ENCODE measurements around the gene LAG3.
A peak's percentile ranks its signal among the peaks of the same experiment; 100 is the strongest.

The LAG3 gene

DNA sequence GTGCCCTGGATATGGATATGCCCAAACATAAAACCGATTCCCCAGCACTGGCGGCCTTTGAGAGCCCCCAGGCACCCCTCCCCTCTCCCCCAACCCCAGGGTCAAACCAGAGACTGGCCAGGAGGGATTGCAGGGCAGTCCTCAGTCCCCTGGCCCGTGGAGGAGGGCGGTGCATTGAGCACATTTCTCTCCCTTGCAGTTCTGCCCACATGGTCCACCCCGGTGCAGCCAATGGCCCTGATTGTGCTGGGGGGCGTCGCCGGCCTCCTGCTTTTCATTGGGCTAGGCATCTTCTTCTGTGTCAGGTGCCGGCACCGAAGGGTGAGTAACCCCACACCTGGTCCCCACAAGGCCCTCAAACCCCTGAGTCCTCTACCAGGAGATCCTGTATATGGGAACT lies 45.9 kb downstream of the LAG3 start:
- Histone ChIP-seq H3K27ac (ENCODE audit: low read depth, low read length) (no peak overlapping the region), H3K36me3 (ENCODE audit: insufficient read depth, low read length) (no peaks in the 10 kb centered on the region), H2AFZ (ENCODE audit: low read length, unreplicated experiment) (no peak overlapping the region), H3K4me3 (ENCODE audit: low read depth, low read length) (no peak overlapping the region), H3K27me3 (ENCODE audit: insufficient read depth, low read length) (peaks cover 11% of the 10 kb centered on the region; the same call in 1 of the 2 replicates), H3K79me2 (ENCODE audit: control insufficient read depth, insufficient read depth, low read length, unreplicated experiment) (no peaks in the 10 kb centered on the region), H3K4me1 (ENCODE audit: control insufficient read depth, insufficient read depth, low read length, unreplicated experiment) (peaks cover 21% of the 10 kb centered on the region)

DNA sequence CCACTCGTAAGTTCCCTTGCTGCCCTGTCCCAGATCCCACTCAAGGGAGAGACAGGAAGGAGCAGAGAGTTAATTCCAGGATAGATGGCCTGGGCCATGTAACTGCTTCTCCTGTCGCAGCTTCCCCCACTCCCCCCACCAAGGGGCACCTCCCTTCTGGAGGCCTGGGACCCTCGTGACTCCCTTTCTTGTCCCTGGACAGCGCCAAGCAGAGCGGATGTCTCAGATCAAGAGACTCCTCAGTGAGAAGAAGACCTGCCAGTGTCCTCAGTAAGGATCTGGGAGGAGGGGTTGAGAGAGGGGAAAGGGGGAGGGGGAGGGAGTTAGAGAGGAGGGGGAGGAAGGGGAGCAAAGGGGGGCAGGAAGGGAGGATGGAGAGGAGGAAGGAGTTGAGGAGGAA lies 46.3 kb downstream of the LAG3 start:
- Histone ChIP-seq H2AFZ (ENCODE audit: low read length, unreplicated experiment) (no peak overlapping the region), H3K27ac (ENCODE audit: low read depth, low read length) (no peak overlapping the region), H3K4me3 (ENCODE audit: low read depth, low read length) (no peak overlapping the region), H3K36me3 (ENCODE audit: insufficient read depth, low read length) (no peaks in the 10 kb centered on the region), H3K79me2 (ENCODE audit: control insufficient read depth, insufficient read depth, low read length, unreplicated experiment) (no peaks in the 10 kb centered on the region), H3K27me3 (ENCODE audit: insufficient read depth, low read length) (peaks cover 11% of the 10 kb centered on the region; the same call in 1 of the 2 replicates), H3K4me1 (ENCODE audit: control insufficient read depth, insufficient read depth, low read length, unreplicated experiment) (peaks cover 21% of the 10 kb centered on the region)

DNA sequence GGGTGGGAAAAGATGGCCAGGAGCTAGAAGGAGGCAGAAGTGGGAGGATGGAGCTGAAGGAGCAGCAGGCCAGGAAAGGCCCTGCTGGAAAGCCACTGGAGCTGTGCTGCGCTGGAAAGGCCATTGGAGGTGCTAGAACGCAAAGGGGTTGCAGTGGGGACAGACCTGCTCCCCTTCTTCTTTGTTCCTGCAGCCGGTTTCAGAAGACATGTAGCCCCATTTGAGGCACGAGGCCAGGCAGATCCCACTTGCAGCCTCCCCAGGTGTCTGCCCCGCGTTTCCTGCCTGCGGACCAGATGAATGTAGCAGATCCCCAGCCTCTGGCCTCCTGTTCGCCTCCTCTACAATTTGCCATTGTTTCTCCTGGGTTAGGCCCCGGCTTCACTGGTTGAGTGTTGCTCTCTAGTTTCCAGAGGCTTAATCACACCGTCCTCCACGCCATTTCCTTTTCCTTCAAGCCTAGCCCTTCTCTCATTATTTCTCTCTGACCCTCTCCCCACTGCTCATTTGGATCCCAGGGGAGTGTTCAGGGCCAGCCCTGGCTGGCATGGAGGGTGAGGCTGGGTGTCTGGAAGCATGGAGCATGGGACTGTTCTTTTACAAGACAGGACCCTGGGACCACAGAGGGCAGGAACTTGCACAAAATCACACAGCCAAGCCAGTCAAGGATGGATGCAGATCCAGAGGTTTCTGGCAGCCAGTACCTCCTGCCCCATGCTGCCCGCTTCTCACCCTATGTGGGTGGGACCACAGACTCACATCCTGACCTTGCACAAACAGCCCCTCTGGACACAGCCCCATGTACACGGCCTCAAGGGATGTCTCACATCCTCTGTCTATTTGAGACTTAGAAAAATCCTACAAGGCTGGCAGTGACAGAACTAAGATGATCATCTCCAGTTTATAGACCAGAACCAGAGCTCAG lies 47.0 kb downstream of the LAG3 start:
- Histone ChIP-seq H2AFZ (ENCODE audit: low read length, unreplicated experiment) (no peak overlapping the region), H3K79me2 (ENCODE audit: control insufficient read depth, insufficient read depth, low read length, unreplicated experiment) (no peaks in the 10 kb centered on the region), H3K27me3 (ENCODE audit: insufficient read depth, low read length) (peaks cover 11% of the 10 kb centered on the region; the same call in 1 of the 2 replicates), H3K27ac (ENCODE audit: low read depth, low read length) (no peak overlapping the region), H3K36me3 (ENCODE audit: insufficient read depth, low read length) (no peaks in the 10 kb centered on the region), H3K4me1 (ENCODE audit: control insufficient read depth, insufficient read depth, low read length, unreplicated experiment) (peaks cover 21% of the 10 kb centered on the region), H3K4me3 (ENCODE audit: low read depth, low read length) (no peak overlapping the region)

DNA sequence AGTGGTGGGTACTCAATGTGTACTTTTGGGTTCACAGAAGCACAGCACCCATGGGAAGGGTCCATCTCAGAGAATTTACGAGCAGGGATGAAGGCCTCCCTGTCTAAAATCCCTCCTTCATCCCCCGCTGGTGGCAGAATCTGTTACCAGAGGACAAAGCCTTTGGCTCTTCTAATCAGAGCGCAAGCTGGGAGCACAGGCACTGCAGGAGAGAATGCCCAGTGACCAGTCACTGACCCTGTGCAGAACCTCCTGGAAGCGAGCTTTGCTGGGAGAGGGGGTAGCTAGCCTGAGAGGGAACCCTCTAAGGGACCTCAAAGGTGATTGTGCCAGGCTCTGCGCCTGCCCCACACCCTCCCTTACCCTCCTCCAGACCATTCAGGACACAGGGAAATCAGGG lies 47.8 kb downstream of the LAG3 start:
- H2AFZ ChIP-seq (ENCODE audit: low read length, unreplicated experiment): no peak overlapping the region

DNA sequence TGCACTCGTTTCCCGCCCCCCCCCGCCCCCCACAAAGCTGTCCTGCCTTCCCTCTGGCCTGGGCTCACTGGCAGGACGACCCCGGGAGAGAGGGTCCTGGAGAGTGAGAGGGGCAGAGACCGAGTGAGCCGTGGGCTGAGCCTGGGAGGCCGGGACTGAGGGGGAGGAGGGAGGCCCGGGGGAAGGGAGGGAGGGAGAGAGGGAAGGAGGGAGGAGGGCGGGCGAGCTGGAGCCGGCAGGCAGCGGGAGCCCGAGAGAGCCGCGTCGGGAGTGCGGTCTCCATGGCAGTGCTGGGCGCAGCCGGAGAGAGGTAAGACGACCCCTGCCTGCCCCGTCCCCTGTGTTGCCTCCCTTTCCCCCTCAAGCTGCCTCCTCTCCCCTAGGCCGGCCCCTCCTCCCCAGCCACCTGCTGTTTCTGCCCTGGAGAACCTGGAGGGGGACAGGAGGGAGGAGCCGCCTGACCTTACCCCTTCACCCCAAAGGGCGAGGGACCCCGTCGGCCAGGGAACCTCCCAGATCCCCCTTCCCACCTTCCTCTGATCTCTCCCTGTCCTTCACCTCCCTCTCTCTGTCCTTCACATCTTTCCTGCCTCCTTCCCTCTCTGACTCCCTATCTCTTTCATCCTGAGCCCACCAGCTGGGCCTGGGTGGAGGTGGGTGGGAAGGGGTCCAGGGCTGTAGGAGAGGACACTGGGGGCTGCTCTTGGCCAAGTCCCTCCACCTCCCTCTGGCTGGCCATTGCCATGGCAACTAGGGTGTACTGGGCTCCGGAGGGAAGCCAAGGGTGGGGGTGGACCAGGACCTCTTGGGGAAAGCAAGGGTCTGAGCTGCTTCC lies 49.5 kb downstream of the LAG3 start, which contains the start of gene GPR162:
Gene GPR162, plus strand, starts transcription at position 231 of the 835 bp plus-strand sequence. CDS start 2,078 bp downstream, outside the sequence.
- H3K27me3 ChIP-seq (ENCODE audit: insufficient read depth, low read length): peaks cover 11% of the 10 kb centered on the region; the same call in 1 of the 2 replicates

More for the DNA sequence above, 47.8 kb downstream of the LAG3 start:
- Histone ChIP-seq H3K36me3 (ENCODE audit: insufficient read depth, low read length) (no peaks in the 10 kb centered on the region), H3K27ac (ENCODE audit: low read depth, low read length) (no peak overlapping the region), H3K79me2 (ENCODE audit: control insufficient read depth, insufficient read depth, low read length, unreplicated experiment) (no peaks in the 10 kb centered on the region), H3K4me3 (ENCODE audit: low read depth, low read length) (no peak overlapping the region), H3K27me3 (ENCODE audit: insufficient read depth, low read length) (peaks cover 11% of the 10 kb centered on the region; the same call in 1 of the 2 replicates), H3K4me1 (ENCODE audit: control insufficient read depth, insufficient read depth, low read length, unreplicated experiment) (peaks cover 25% of the 10 kb centered on the region)

DNA sequence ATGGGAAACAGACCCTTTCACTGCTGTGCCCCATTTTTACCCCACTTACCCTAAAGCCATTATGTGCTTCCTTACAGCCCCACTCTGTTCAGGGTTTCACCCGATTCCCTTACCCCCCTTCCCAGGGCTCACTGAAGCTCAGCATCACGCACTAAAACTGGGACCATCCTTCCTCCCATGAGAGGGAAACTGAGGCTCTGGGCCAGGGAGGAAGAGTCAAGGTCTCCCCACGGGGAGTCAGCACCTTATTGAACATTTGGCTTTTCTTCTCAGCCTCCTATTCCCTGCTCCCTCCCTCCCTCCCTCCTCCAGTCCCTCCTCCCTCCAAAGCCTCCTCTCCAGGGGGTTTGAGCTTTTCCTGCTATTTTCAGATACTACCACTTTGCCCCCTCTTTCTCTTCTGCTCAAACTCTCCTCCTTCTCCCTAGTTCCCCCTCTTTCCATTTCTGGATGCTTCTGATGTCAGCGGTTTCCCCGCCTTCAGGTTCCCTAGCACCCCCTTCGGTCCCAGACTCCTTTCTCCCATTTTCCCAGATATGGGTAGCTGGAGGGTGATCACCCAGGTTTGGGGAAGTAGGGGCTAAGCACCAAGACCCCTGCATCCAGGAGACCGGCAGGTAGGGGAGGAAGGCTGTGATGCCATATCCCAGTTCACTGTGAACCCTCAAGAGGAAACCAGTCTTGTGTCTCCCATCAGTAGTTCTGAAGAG lies 50.3 kb downstream of the LAG3 start:
- Histone ChIP-seq H3K27ac (ENCODE audit: low read depth, low read length) (no peak overlapping the region), H3K27me3 (ENCODE audit: insufficient read depth, low read length) (peaks cover 11% of the 10 kb centered on the region; the same call in 1 of the 2 replicates), H3K36me3 (ENCODE audit: insufficient read depth, low read length) (no peaks in the 10 kb centered on the region), H3K4me1 (ENCODE audit: control insufficient read depth, insufficient read depth, low read length, unreplicated experiment) (peaks cover 37% of the 10 kb centered on the region), H3K79me2 (ENCODE audit: control insufficient read depth, insufficient read depth, low read length, unreplicated experiment) (no peaks in the 10 kb centered on the region), H2AFZ (ENCODE audit: low read length, unreplicated experiment) (no peak overlapping the region), H3K4me3 (ENCODE audit: low read depth, low read length) (no peak overlapping the region)

More for the DNA sequence above, 49.5 kb downstream of the LAG3 start, which contains the start of gene GPR162:
- peaks cover 29% of the 10 kb centered on the region for H3K4me1 ChIP-seq (ENCODE audit: control insufficient read depth, insufficient read depth, low read length, unreplicated experiment)
- no peak within 1 kb of the TSS for H3K27ac ChIP-seq (ENCODE audit: low read depth, low read length)
- peak within 1 kb of the TSS; percentile 64 for H3K4me3 ChIP-seq (ENCODE audit: low read depth, low read length)
- H2AFZ ChIP-seq (ENCODE audit: low read length, unreplicated experiment): no peak within 1 kb of the TSS
- no peaks in the 10 kb centered on the region for H3K79me2 ChIP-seq (ENCODE audit: control insufficient read depth, insufficient read depth, low read length, unreplicated experiment)
- no peaks in the 10 kb centered on the region for H3K36me3 ChIP-seq (ENCODE audit: insufficient read depth, low read length)

DNA sequence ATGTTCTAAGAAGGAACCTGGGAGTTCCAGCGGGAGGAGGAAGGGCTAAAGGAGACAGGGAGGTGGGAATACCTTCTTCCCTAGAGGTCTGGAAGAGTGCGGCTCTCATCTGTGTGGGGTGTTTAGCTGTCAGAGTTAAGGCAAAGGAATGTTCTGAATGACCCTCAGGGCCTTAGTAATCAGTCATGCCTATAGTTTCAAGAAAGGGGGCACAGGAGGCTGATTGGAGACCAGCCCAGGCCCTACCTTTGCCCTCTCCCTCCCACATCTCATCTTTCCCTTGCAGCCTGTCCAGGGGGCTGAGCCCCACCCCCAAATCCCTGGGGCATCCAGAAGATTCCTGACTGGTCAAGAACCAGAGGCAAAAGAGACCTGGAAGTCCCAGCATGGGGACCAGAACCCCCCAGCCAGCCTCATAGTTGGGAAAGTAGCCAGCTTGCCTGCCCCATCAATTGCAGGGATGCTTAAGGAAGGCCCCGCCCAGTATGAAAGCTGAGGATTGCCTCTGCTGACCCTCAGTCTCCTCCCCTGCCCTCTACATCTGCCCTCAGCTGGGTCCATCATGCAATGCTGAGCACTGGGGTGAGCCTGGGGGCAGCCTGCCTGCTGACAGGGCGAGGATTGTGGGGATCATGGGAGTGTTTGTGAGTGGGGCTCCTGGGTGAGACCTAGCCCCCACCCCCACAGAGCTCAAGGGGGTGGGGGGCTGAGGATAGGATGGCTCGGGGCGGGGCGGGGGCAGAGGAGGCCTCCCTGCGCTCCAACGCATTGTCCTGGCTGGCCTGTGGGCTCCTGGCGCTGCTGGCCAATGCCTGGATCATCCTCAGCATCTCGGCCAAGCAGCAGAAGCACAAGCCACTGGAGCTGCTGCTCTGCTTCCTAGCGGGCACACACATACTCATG lies 51.1 kb downstream of the LAG3 start:
- Histone ChIP-seq H3K4me3 (ENCODE audit: low read depth, low read length) (no peak overlapping the region), H2AFZ (ENCODE audit: low read length, unreplicated experiment) (no peak overlapping the region), H3K4me1 (ENCODE audit: control insufficient read depth, insufficient read depth, low read length, unreplicated experiment) (peaks cover 38% of the 10 kb centered on the region), H3K27ac (ENCODE audit: low read depth, low read length) (no peak overlapping the region), H3K79me2 (ENCODE audit: control insufficient read depth, insufficient read depth, low read length, unreplicated experiment) (peaks cover 5% of the 10 kb centered on the region), H3K27me3 (ENCODE audit: insufficient read depth, low read length) (peaks cover 11% of the 10 kb centered on the region; the same call in 1 of the 2 replicates), H3K36me3 (ENCODE audit: insufficient read depth, low read length) (no peaks in the 10 kb centered on the region)

DNA sequence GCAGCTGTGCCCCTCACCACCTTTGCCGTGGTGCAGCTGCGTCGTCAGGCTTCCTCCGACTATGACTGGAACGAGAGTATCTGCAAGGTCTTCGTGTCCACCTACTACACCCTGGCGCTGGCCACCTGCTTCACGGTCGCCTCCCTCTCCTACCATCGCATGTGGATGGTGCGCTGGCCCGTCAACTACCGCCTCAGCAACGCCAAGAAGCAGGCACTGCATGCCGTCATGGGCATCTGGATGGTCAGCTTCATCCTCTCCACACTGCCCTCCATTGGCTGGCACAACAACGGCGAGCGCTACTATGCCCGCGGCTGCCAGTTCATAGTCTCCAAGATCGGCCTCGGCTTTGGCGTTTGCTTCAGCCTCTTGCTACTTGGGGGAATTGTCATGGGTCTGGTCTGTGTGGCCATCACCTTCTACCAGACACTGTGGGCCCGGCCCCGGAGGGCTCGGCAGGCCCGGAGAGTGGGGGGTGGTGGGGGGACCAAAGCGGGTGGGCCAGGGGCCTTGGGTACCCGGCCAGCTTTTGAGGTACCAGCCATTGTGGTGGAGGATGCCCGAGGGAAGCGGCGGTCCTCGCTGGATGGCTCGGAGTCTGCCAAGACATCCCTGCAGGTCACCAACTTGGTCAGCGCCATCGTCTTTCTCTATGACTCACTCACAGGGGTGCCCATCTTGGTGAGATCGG lies 51.9 kb downstream of the LAG3 start:
- Histone ChIP-seq H3K4me1 (ENCODE audit: control insufficient read depth, insufficient read depth, low read length, unreplicated experiment) (peaks cover 38% of the 10 kb centered on the region), H3K4me3 (ENCODE audit: low read depth, low read length) (no peak overlapping the region), H2AFZ (ENCODE audit: low read length, unreplicated experiment) (no peak overlapping the region)

DNA sequence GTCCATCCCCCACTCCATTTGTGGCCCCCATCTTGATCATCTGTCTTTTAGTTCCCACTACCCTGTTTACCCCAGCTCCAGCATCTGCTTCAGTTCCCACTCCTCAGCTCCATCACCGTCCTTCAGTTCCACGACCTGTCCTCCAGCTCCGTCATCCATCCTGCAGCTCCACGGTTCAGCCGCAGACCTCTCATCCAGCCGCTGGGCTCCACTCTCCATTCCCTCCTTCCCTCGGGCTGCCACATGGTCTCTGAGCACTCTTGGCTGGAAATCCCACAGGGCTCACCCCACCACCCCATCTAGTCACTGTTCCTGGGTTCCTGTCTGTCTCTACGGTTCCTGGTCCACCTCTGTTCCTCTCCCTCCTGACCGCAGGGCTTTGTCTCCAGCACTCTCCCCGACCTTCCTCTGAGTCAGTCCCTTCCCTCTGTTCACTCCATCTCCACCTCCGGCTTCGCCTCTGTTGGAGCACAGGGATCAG lies 52.6 kb downstream of the LAG3 start:
- Histone ChIP-seq H3K27me3 (ENCODE audit: insufficient read depth, low read length) (peaks cover 11% of the 10 kb centered on the region; the same call in 1 of the 2 replicates), H3K4me1 (ENCODE audit: control insufficient read depth, insufficient read depth, low read length, unreplicated experiment) (peaks cover 35% of the 10 kb centered on the region), H3K27ac (ENCODE audit: low read depth, low read length) (no peak overlapping the region), H2AFZ (ENCODE audit: low read length, unreplicated experiment) (no peak overlapping the region), H3K79me2 (ENCODE audit: control insufficient read depth, insufficient read depth, low read length, unreplicated experiment) (peaks cover 21% of the 10 kb centered on the region), H3K4me3 (ENCODE audit: low read depth, low read length) (peak overlapping the region; percentile 48), H3K36me3 (ENCODE audit: insufficient read depth, low read length) (no peaks in the 10 kb centered on the region)

More for the DNA sequence above, 51.9 kb downstream of the LAG3 start:
- Histone ChIP-seq H3K27ac (ENCODE audit: low read depth, low read length) (no peak overlapping the region), H3K27me3 (ENCODE audit: insufficient read depth, low read length) (peaks cover 11% of the 10 kb centered on the region; the same call in 1 of the 2 replicates), H3K36me3 (ENCODE audit: insufficient read depth, low read length) (no peaks in the 10 kb centered on the region), H3K79me2 (ENCODE audit: control insufficient read depth, insufficient read depth, low read length, unreplicated experiment) (peaks cover 13% of the 10 kb centered on the region)
